GM20000 (cell line): ENCODE measurements around the gene ANKRD11.

Experiments
- DNase-seq: peaks from one replicate; pipeline ENCODE4 v3.0.0; 2012; ENCODE audit warnings: low spot score
- CTCF ChIP-seq: IDR thresholded peaks from 2 replicates; pipeline ENCODE4 v1.5.1; 2012; ENCODE audit warnings: mild to moderate bottlenecking, control low read depth; ENCODE audit errors: extremely low read depth, missing control alignments

ANKRD11 gene

GRCh38 chr16:89484923-89485679 lies 5.3 kb downstream of the ANKRD11 start:
- no peak for DNase-seq
- no peak for TF ChIP-seq CTCF

GRCh38 chr16:89484041-89484501 lies 6.3 kb downstream of the ANKRD11 start:
- no peak for TF ChIP-seq CTCF
- DNase-seq: no peak

- no peak for TF ChIP-seq CTCF
- no peak for DNase-seq
These were observed 7.5 kb downstream of the ANKRD11 start for GRCh38 chr16:89482817-89483205.

- no peak for TF ChIP-seq CTCF
- DNase-seq: no peak
These were observed 8.1 kb downstream of the ANKRD11 start for GRCh38 chr16:89482150-89482816.

GRCh38 chr16:89481356-89481955 lies 8.9 kb downstream of the ANKRD11 start:
- no peak for TF ChIP-seq CTCF
- no peak for DNase-seq

- no peak for TF ChIP-seq CTCF
- no peak for DNase-seq
These were observed 11.7 kb downstream of the ANKRD11 start for GRCh38 chr16:89478576-89479221.
